ENCODE data around the gene CDH20.

GRCh38 chr18:61575419-61575818 is 242.2 kb downstream of the CDH20 start:
- TF ChIP-seq CTCF (conservative IDR thresholded peaks at IDR 0.05; ENCODE audit: low read length) (no peak), EZH2phosphoT487 (IDR thresholded peaks at IDR 0.05; ENCODE audit: borderline replicate concordance, low read depth, low read length) (no peak)
